NCI-H2107 (cell line): ENCODE measurements around the gene VPS16.
"Not testable (repeated sequence)": the region's sequence is repeated elsewhere in the genome, so short reads cannot be mapped to it uniquely, and the experiment has no call there.

Experiments
- DNase-seq: peaks from one replicate; lab custom pipeline; 2025; lab: John Stamatoyannopoulos, UW

Gene VPS16

DNA sequence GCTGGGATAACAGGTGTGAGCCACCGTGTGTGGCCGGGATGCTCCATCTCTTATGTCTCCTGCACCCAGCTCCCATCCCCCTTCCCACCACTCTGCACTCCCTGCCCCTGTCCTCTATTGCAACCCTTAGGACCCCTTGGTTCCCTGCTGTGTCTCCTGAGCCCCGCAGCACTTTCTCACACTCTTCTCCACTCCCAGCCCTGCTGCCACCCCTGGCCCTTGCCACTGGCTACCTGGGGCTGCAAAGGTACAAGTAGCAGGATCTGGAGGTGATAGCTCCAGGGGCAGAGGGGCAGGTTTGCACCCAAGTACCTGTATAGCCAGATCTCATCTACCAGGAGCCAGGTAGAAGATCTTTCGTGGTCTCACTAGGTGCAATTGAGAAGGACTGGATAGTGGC is 33.5 kb upstream of the VPS16 start:
- no peak for DNase-seq

DNA sequence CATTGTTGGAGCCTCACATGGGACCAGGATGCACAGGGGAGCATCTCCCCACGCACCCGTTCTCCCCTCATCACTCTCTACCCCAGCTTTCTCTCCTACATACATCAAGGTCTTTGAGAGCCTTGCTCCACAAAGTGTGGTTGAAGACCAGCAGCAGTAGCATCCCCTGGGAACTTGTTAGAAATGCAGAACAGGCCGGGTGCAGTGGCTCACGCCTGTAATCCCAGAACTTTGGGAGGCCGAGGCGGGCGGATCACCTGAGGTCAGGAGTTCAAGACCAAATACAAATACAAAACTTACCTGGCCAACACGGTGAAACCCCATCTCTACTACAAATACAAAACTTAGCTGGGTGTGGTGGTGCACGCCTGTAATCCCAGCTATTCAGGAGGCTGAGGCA is 32.6 kb upstream of the VPS16 start:
- DNase-seq, result not testable (repeated sequence)

DNA sequence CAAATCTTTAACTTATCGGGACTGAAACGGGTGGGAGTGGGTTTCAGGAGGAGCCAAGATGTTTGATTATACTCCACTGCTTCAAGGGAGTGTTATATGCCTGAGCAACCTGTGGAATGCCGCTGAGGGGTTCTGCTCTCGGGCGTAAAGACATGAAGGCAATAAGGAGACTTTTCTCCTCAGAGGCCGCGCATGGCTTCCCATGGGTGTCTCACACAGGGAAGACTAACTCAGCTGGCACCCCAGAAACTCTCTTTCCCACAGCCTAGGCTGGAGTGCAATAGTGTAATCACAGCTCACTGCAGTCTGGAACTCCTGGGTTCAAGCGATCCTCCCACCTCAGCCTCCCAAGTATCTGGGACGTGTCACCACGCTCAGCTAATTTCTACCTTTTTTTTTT is 30.9 kb upstream of the VPS16 start:
- no peak for DNase-seq

DNA sequence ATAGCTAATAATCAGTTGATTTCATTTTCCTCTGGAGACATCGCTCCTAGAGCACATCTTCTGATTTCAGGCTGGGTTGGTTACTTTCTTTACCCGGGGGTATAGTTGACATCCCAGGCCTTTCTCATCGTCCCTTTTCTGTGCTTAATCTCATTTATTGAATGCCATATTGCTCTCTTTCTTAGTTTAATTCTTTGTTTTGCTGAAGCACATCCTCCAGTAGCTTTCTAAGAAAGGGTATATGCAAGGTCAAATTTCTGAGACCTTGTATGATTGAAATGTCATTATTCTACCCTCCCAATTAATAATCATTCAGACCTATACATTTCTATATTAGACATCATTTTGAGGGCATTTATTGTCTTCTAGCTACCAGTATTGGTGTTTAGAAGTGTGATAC is 28.4 kb upstream of the VPS16 start:
- DNase-seq, result no peak

DNA sequence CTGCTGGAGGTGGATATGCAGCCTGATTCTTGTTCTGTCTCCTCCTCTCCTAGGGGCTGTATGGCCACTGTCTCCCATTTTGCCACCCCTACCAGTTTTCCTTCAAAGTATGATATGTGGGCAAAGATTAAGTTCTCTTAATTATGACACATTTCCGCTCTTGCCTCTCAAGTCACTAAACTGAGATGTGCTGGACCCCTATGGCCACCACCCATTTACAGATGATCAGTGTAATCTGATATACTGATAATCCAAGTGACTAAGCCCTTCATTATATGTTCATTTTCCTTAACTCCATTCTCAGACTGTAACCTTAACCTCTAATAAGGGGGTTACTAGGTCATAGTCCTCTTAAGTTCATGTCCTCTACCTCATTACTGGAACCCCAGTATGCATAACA is 26.5 kb upstream of the VPS16 start:
- DNase-seq, result no peak

DNA sequence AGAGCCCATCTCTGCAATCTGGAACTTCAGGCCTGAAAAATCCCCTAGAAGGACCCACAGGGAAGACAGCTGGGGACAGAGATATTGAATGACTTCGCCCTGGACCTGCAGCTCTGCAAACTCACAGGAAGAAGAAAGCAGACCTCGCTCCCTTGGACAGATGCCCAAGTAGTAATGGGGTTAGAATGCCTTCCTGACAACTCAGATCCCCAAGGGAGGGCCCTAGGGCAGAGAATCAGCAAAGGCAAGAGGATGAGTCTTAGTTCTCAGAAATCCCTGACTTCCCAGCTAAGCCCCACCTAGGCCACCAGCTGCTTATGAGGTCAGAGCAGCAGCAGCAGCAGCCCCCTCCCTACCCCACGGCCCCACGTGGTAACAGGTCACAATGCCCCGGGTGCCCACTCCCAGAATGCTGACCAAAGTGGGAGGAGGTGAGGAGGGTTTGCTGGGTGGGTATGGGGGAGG is 25.9 kb upstream of the VPS16 start, which contains the start of gene C20orf141:
Gene C20orf141 (plus strand): TSS at position 401 of the 465 bp plus-strand sequence. CDS start 198 bp downstream, outside the sequence.
- DNase-seq, result no peak

DNA sequence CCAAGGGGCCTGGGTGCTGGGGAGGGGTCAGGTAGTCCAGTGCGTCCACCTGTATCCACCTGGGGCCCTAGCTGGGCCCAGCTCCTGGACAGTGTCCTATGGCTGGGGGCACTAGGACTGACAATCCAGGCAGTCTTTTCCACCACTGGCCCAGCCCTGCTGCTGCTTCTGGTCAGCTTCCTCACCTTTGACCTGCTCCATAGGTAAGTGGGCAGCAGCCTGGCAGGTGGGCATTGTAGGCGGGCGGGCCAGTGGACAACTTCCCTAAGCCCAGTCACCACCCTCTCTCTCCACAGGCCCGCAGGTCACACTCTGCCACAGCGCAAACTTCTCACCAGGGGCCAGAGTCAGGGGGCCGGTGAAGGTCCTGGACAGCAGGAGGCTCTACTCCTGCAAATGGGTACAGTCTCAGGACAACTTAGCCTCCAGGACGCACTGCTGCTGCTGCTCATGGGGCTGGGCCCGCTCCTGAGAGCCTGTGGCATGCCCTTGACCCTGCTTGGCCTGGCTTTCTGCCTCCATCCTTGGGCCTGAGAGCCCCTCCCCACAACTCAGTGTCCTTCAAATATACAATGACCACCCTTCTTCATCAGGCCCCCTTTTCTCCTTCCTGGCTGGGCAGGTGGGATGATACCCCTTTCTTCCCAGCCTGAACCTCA is 25.2 kb upstream of the VPS16 start:
- no peak for DNase-seq

DNA sequence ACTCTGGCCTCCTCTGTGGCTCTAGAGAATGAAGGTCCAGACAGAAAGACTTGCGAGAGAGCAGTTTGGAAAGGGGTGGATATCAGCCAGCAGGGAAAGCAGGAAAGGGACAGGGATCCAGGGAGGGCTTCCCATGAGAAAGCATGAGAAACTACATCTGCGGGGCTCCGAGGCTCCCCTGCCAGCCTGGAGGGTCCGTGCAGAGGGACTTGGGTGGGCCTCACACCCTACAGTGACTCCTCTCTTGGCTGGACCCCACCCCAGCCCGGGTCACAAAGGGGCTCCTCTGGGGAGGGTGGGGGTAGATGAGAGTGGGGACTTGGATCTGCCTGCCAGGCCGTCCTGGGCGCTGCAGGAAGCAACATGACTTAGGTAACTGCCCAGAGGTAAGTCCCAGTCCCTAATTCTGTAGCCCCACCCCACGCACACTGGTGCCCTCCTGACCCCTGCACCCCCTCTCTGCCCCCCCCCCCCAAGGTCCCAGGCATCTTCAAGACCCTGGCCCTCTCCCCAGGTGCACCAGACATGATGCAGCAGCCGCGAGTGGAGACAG is 24.4 kb upstream of the VPS16 start, which contains the start of gene TMEM239:
Gene TMEM239 (plus strand): TSS at position 335 of the 553 bp plus-strand sequence. CDS start 191 bp downstream, at position 526.
- no peak for DNase-seq

DNA sequence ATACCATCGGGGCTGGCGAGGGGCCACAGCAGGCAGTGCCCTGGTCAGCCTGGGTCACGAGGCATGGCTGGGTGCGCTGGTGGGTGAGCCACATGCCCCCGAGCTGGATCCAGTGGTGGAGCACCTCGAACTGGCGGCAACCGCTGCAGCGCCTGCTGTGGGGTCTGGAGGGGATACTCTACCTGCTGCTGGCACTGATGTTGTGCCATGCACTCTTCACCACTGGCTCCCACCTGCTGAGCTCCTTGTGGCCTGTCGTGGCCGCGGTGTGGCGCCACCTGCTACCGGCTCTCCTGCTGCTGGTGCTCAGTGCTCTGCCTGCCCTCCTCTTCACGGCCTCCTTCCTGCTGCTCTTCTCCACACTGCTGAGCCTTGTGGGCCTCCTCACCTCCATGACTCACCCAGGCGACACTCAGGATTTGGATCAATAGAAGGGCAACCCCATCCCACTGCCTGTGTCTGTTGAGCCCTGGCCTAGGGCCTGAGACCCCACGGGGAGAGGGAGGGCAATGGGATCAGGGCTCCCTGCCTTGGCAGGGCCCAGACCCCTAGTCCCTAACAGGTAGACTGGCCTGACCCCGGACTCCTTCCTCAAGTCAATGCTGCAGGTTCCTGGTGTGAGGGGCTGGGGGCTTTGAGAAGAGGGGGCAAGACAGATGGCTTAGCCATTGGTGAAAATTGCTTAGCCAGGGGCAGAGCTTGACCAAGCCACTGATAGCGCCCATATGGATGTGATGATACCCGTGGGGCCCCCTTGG is 23.8 kb upstream of the VPS16 start:
- no peak for DNase-seq

DNA sequence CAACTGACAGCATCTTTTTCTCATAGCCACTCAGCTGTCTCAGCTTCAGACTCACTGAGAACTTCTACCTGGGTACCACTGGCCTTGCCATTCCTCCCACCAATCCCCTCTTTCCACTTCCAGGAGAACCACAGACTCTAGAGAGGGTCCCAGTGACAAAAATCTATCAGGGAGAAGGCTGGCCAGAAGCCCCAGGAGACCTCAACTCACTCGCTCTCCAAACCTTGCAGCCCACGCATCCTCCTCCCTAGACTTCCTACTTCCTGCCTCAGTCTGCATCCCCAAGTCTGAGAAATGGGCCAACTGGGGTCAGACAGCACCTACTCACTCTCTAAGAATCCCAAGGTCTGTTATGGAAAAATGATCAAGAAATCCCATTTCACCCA is 23.2 kb upstream of the VPS16 start:
- DNase-seq, result no peak

DNA sequence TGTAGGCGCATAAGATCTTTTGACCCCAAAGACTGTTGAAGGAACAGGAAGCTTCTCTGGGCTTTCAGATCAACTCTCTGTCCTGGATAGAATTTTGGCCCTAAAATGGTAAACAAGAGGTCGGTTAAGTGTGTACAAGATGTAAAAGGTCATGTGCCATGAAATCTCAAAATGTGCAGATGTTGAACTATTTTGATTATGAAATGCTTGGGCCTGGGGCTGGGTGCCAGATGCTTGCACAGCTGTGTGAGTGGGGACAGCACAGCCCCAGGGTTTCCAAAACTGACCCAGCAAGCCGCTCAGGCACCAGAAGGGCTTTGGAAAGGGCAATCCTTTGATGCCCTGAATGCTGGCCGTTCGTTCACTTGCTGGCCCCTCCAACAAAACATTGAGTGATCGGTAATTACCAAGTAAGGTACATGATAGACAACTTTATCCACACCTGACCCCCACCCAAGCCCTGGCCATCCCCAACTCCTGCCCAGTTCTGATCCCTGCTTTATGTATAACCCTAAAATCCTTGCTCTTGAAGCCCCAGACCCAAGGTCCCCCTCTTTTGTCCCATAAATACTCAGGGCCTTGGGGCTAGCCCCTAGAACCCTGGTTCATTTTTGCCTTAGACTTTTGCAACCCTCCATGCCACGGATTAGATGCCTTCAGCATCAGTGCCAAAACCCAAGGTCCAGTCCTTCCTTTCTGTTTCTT is 22.5 kb upstream of the VPS16 start:
- no peak for DNase-seq

DNA sequence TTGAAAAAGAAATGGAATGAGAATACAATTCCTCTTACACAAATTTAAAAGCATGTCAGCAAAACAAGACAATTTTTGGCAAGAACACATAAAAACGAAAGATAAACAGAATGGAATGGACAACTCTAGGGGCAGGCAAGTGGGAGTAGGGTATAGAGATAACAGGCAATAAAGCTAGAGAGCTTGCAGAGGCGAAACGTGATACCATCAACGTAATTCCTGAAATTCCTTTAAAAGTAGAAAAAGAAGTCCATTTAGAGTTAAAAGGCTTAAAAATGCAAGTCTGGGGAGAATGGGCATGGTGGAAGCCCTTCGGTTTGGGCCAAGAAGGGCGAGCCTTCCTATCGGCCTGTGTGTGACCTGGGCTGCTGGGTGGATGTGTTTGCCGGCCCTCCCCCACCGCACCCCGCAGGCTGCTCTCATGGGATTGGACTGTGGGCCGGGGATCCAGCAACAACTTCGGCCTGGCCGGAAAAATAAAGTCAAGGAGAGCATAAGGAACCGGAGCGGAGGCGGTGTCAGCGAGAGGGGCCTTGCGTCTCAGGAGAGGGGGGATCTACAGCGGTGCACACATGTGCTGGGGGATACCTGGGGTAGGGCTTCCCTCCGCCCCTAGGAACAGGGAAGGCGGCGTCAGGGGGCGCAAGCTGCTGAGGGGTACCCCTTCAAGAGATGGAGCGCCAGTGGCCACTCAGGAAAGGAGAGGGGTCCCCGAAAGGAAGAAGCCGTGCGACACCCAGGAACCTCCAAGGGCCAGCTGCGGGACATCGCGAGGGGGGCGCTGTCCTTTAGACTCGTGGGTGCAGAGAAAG is 20.3 kb upstream of the VPS16 start:
- no peak for DNase-seq

DNA sequence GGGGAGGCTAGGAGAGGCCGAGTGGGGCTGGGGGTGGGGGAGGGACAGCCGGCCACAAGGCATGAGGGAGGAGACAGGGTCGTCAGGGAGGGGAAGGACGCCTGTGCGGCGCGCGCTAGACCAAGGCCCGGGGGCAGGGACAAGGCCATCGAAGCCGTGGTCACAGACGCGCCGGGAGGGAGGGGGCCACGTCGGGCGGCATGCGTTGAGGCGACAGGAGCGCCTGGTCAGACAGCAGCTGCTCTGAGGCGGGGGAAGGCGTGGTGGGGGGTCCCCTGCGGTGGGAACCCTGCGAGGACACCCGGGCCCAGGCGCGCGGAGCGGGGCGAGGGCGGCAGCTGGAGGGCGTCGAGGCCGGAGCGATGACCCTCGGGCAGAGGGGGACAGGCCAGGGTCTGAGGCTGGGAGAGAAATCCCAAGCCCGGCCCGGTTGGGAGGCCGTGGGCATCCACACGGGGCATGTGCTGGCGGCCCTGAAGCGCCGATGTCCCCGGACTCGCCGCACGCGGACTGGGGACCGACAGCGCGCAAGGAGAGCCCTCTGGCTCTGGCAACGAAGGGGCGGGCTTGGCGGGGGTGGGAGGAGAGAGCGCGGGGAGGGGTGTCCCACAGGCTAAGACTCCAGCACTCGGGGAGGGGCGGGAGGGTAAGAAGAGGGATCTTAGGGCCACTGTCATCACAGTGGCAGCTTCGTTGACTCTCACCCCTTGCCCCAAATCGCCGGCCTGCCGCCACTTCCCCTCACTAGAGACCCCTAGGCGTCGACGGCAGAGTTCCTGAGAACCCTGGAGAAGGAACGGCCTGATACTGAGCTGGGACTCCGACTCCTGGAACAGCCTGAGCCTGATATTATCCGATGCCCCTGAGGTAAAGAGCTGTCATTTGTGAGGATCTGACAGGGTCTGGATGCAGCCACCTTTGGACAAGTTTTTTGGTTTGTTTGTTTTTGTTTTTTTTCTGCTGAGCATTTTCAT is 19.4 kb upstream of the VPS16 start:
- no peak for DNase-seq

DNA sequence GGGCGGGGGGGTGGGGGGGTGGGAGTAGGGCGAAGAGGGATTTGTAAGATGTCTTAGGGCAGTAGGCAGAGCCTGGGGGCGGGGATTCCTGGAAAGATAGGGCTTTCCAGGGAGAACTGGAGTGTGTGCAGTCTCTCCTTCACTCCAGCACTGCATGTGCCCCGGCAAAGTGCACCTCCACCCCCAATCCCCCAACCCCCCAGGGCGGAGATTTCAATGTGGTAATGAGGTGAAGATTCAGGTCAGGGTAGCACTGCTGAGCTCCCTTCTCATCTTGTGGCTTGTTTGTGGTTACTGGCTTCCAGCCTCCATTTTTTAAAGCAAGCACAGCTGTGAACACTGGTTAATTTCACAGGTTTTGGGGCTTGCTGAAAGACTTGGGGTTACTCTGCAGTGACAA is 18.5 kb upstream of the VPS16 start:
- no peak for DNase-seq

DNA sequence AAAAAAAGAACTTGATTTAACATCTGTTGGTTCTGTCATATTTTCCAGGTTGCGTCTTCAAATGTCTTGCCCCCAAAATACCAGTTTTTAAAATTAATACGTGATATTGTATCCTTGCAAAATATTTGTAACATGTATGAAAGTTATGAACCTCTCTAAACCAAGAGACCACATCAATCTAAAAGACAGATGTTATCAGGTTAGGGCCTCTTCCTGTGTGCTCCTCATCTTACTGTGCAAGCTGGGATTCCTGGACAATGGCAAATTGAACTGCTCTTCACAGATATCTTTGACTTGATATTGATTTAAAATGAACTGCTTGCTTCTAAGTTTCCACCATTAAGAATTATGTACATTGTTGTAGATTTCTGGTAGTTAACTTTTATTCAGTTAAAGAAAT is 14.8 kb upstream of the VPS16 start:
- DNase-seq, result no peak

DNA sequence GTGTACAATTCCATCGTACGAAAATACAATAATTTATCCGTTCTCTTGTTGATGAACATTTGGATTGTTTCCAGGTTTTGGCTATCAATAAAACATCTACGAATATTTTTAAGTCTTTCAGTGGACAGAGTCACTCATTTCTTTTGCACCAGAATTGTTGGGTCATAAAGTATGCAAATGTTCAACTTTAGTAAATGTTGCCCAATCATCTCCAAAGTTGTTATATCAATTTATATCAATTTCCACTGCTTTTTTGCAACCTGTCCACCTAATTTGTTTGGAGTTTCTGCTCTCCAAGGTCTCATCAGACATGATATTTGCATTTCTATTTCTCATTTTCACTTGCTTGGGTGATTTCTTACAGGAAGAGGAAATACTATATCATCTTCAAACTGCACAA is 13.9 kb upstream of the VPS16 start:
- no peak for DNase-seq

DNA sequence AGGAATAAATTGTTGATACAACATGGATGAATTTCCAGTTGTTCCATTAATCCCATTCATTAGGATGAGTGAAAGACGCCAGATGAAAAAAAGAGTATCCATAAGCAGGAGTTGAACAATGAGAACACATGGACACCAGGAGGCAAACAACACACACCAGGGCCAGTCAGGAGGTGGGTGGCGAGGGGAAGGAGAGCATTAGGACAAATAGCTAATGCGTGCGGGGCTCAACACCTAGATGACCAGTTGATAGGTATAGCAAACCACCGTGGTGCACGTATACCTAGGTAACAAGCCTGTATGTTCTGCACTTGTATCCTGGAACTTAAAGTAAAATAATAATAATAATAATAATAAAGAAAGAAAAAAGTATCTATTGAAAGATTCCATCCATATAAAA is 11.2 kb upstream of the VPS16 start:
- no peak for DNase-seq

DNA sequence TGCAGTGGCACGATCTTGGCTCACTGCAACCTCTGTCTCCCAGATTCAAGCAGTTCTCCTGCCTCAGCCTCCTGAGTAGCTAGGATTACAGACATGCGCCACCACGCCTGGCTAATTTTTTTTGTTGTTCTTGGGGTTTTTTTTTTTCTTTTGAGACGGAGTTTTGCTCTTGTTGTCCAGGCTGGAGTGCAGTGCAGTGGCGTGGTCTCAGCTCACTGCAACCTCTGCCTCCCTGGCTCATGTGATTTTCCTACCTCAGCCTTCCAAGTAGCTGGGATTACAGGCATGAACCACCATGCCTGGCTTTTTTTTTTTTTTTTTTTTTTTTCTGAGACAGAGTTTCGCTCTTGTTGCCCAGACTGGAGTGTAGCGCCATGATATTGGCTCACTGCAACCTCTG is 9.3 kb upstream of the VPS16 start:
- not testable (repeated sequence) for DNase-seq

DNA sequence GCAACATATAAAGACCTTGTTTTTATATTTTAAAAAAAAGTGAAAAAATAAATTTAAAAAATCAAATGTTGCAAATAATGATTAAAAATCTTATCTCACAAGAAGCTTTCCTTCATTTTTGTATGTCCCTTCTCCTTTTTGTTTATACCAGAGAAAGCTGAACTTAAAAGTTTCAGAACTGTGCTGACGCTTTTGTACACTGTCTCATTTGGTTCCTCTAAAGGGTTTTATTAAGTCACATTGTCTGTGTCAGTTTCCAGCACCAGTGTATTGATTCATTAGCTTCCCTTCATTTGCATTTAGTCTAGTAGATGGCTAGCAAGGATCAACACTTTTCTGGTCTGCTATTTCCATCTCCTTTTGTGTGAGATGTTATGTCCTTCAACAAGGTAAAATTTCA is 6.8 kb upstream of the VPS16 start:
- no peak for DNase-seq

DNA sequence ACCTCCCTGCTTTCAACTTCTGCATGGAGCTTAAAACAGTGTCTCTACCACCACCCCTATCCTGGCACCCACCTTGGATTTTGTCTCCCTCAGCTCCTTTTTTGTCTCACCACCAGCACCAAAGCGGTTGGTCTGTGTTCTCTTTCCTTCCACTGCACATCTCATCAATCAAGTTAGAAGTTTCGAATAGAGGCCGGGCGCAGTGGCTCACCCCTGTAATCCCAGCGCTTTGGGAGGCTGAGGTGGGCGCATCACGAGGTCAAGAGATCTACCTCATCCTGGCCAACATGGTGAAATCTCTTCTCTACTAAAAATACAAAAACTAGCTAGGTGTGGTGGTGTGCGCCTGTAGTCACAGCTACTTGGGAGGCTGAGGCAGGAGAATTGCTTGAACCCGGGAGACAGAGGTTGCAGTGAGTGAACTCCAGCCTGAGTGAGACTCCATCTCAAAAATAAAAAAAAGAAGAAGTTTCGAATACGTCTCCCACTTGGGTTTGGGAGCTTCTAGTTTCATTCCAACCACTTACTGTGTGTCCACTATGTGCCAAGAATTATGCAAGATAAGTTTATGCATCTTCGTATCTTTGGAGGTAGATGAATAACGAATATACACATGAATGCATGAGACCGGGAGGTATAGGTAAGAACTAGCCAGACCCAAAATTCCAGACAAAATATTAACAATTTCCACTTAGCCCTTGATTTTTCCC is 6.0 kb upstream of the VPS16 start:
- DNase-seq, result no peak
